Neural progenitor cell (in vitro differentiated cells): ENCODE measurements around the gene IDE.

Experiments
- CTCF ChIP-seq: fragments of 200-600 bp; sonication (generic); IDR thresholded peaks from 2 replicates; pipeline ENCODE4 v1.5.1; 2017; ENCODE audit warnings: antibody characterized with exemption, mild to moderate bottlenecking
- EZH2 ChIP-seq: fragments of 200-600 bp; sonication (generic); IDR thresholded peaks from 2 replicates; pipeline ENCODE4 v1.6.1; 2017; ENCODE audit warnings: antibody characterized with exemption, mild to moderate bottlenecking, moderate library complexity

GRCh38 chr10:92418221-92418620 lies 155.7 kb downstream of the IDE start:
- TF ChIP-seq CTCF (no peak), EZH2 (no peak)
